Dedifferentiated amniotic fluid mesenchymal stem cell (primary cell): ENCODE results near the gene TRIM17.
"Not testable (repeated sequence)": the region's sequence is repeated elsewhere in the genome, so short reads cannot be mapped to it uniquely, and the experiment has no call there.

ENCODE experiments used
- DNase-seq: peaks from one replicate; pipeline ENCODE4 v3.0.0-alpha.2; 2016; ENCODE audit errors: extremely low spot score

TRIM17 gene

DNA sequence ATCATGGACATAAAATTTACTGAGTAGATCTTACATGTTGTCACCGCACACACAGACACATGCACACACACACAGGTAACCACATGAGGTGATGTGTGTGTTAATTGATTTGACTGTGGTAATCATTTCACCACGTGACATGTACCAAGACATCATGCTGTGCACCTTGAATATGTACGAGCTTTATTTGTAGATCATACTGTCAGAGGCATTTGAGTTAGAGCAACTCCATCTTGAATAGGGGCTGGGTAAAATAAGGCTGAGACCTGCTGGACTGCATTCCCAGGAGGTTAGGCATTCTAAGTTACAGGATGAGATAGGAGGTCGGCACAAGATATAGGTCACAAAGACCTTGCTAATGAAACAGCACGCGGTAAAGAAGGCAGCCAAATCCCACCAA lies 31.7 kb upstream of the TRIM17 start:
- no peak for DNase-seq

DNA sequence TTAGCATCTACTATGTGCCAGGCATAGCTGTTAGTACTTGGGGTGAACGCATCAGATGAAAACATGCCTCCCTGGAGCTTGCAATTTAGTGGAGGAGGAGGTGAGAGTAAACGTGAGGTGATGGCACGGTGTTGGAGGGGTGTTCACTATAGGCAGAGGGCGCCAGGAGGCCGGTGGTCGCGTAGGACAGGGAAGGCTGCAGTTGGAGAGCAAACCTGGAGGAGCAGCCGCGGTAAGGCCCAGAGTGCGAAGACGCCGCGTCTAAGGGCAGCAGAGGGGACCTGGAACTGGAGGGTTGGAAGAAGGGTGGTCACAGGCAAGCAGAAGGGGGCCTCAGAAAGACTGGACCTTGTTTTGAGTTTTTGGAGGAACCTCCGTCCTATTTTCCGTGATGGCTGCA lies 30.2 kb upstream of the TRIM17 start:
- DNase-seq = no peak

DNA sequence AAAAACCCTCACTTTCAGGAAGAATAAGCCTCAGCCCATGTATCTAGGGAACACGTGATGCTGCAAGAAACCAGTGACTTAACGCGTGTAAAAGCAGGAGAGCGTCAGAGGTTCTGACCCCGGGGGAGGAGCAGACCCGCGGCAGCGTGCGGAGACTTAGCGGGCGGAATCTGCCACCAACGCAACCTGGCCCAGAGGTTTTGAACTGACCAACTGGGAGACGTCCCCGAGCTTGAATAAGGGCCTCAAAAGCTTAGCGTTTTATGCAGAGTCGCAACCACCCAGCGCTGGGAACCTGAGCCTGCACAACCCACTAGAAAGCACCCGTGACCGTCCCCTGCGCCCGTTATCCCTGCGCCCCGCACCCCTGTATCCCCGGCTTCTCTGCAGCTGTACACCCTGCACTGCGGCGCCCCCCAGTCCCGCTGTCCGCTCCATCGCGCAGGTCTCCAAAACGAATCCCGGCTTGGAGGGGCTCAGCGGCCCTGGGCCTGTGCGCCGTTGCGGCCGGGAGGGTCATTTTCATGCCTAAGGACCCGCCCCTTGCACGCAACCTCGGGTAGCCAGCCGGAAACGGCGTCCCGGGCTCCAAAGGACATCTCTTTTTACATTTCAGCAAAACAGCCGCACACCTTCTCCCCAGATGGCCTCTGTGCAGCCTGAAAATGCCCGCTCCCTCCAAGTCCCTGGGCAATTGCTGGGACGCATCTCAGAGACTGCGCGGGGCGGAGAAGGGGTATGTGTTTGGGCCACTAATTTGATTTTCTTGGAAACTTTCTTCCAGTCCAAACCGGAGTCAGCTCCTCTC lies 29.4 kb upstream of the TRIM17 start:
- no peak for DNase-seq

DNA sequence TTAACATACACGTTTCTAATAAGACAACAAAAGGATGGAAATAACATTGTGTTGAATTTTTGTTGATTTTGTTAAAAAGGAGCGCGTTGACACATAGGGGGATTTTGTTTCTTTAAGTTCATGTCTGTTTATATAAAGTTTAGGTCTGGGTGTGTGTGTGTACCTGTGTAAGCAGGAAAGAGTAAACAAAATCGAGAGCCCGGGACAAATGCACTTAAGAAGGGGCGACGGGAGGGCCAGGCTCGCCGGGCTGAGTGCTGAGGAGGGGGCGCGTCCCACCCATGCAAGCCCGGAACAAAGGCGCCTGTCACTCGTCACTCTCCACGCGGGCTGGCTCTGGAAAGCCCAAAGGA lies 28.8 kb upstream of the TRIM17 start:
- no peak for DNase-seq

DNA sequence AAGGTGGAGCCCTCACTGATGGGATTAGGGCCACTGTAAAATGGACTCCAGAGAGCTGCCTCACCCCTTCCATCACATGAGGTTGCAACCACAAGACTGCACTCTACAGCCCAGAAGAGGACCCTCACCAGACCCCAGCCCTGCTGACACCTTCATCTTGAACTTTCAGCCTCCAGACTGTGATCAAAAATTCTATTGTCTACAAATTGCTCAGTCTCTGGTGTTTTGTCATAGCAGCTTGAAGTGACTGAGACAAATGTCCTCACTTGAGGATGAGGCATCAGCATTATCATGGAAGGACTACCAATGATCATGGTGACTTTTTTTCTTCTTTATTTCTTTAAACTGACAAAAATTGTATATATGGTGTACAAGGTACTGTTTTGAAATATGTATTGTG lies 26.7 kb upstream of the TRIM17 start:
- no peak for DNase-seq

DNA sequence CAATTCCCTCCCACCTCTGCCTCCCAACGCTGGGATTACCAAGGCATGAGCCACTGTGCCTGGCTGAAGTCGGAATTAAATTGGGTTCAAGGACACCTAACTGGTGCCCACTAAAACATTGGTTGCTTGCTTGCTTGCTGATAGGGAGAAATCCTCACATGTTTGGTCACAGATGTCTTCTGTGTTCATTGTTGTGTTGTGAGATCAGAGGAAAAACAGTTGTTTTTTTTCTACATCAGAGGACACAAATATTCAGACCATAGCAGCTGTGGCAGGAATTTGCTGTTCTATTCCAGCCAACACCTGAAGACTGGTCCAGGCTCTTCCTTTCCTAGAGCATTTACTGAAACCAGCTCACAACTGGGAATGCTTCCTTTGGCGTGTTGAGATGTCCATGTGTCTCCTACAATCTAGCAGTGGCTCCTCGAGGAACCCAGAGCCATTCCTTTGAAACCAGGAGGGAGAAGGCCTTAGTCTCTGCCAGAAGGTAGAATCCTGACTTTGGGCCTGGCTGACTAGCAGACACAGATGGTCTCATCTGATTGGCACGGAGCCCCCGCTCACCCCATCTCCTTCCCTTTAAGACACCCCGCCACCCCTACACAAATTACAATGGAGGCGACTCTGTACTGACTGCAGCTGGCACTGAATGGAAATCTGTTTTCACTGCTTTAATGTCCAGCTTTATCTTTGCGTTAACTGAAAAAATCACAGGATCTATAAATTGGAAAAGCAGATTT lies 24.3 kb upstream of the TRIM17 start:
- DNase-seq = no peak

DNA sequence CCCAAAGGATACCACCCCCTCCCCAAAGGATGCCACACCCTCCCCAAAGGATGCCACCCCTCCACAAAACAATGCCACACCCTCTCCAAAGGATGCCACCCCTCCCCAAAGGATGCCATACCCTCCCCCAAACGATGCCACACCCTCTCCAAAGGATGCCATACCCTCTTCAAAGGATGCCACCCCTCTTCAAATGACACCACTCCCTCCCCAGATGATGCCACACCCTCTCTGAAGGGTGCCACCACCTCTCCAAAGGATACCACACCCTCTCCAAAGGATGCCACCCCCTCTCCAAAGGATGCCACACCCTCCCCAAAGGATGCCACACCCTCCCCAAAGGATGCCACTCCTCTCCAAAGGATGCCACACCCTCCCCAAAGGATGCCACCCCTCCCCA lies 21.6 kb upstream of the TRIM17 start:
- no peak for DNase-seq

DNA sequence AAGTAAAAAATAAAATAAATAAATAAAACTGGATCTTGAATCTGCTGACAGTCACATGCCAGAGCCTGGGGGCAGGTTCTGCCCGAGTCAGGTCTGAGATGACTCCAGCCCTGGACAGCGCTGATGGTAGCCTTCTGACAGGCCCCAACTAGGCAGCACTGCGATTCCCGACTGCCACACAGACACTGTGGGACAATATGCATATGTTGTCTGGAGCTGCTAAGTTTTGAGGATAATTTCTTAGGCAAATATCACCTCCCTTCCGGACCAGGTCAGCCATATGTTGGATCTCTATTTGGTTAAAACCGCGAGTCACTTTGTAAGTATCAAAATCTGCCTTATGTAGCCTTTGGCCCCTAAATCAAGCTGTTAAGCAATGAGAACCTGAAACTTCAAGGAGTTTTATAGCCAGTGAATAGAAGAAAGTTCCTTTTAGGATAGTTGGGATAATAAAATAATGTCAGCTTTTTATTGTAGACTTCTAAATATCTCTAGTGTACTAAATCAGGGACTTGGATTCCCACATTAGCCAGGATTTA lies 20.8 kb upstream of the TRIM17 start:
- DNase-seq = no peak

DNA sequence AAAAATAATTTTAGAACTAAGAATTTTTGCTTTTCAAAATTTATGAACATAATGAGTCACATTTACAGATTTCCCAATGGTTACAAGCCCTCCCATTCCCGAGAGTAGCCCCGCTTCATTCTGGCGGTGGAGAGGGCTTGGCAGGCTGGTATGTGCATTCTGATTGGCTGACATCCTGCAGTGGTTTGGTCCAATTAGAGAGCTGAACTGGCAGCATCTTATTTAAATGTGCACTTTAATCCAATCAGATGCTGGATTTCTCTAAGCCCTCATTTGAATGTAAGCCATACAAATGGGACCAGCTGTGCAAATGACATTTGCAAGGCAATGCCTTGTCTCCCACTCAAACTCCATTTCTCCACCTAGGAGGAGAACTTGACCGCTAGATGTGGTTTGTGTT lies 18.0 kb upstream of the TRIM17 start:
- no peak for DNase-seq

DNA sequence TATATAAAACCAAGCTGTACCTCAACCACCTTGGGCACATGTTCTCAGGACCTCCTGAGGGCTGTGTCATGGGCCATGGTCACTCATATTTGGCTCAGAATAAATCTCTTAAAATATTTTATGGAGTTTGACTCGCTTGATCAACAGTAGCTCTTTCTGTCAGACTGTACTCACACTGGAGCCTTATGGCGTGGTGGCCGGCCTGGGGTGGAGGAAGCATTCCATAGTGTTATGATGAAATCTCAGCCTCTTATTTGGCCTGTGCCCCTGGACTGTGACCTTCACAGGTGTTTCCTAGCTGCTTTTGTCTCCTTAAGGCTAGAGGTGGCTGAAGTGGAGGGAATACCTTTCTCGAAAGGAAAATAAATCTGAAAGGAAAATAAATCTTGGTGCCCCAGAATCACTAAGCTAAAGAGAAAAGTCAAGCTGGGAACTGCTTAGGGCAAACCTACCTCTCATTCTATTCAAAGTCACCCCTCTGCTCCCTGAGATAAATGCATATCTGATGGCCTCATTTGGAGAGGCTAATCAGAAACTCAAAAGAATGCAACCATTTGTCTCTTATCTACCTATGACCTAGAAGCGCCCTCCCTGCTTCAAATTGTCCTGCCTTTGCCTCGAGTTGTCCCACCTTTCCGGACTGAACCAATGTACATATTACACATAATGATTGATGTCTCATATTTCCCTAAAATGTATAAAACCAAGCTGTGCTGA lies 16.8 kb upstream of the TRIM17 start:
- not testable (repeated sequence) for DNase-seq

DNA sequence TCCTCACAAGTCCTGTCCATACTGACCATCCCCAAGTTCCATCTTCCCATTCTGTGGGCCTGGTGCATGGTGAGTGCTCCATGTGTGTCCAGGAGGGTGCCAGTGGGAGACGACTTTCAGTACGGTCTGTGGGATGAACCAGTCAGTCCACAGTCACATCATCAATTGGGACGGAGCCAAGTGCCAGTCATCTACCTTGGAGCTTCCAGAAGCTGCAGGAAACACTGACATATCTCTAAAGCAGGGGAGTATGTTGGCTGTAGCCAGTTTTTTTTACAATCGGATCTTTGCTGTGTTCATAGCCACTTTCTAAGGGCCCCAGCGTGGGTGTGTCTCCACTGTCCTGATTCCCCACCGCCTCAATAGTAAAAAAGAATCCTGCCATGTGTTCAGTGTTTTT lies 13.6 kb upstream of the TRIM17 start:
- no peak for DNase-seq

DNA sequence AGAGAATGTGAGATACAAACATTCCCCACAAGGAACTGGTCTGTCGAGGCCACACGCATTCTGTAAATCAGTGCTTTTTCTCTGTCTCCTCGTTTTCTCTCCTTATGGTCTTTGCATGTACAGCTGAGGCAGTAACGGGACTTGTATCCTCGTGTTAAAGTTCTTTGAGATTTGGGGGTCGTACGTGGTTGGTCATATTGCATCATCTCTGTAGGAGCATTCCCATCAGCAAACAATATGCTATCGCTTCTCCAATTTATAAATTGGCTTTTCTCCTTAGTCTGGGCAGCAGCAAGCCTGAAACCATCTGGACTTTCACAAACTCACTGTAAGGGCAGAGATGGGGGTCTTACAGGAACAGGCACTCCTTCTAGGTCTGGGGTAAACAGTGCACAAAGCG lies 13.0 kb upstream of the TRIM17 start:
- DNase-seq = no peak

DNA sequence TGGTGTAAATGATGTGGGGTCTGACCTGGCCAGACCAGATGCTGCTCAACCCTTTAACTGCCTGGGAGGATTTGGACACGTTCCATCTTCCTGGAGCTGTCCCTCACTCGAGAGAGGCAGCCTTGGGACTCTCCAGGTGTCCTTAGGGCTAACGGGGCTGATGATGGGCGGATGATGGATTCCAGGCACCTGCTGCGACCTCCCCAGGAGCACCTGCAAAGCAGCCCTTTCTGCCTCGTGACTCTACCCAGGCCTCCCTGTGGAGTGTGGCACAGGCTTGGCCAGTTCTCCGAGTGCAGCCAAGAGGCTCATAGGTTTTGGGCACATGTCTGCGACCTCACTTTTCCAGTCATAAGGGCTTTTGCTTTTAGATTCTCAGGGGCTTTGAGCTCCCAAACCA lies 12.3 kb upstream of the TRIM17 start:
- DNase-seq = no peak

DNA sequence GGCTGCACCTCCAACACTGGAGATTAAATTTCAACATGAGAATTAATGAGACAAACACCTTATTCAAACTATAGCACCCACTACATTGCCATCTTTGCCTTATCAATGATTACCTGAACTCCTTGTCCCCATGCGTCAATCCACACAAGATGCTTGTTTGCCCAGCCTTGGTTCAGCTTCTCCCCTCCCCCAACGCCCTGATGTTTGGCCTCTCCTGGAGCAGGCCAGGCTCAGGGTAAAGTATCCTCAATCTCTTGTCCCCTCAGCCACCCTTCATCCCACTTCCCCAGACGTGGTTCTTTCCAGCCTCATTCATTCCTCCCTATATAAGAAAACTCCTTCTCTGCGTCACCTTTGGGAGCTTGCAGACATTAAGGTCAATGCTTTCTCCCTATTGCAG lies 11.8 kb upstream of the TRIM17 start:
- no peak for DNase-seq

DNA sequence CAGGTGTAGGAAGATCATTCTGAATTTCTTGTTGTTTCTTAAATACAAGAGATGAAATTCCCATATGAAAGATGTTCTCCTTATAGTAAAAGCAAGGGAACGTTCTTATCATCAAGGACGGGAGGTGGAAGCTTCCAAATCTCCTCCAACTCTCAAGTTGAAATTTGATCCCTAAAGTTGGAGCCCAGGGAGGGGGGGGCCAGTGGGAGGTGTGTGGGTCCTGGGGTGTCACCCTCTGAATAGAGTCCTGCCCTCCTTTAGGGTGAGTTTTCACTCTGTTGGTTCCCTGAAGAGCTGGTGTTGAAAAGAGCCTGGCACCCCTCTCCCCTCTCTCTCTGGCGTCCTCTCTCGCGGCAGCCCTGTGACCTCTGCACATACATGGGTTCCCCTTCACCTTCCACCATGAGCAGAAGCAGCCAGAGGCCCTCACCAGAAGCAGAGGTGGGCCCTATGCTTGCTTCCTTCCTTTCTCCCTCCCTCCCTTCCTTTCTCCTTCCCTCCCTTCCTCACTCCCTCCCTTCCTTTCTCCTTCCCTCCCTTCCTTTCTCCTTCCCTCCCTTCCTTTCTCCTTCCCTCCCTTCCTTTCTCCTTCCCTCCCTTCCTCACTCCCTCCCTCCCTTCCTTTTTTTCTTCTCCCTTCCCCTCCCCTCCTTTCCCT lies 10.0 kb upstream of the TRIM17 start:
- DNase-seq = no peak

DNA sequence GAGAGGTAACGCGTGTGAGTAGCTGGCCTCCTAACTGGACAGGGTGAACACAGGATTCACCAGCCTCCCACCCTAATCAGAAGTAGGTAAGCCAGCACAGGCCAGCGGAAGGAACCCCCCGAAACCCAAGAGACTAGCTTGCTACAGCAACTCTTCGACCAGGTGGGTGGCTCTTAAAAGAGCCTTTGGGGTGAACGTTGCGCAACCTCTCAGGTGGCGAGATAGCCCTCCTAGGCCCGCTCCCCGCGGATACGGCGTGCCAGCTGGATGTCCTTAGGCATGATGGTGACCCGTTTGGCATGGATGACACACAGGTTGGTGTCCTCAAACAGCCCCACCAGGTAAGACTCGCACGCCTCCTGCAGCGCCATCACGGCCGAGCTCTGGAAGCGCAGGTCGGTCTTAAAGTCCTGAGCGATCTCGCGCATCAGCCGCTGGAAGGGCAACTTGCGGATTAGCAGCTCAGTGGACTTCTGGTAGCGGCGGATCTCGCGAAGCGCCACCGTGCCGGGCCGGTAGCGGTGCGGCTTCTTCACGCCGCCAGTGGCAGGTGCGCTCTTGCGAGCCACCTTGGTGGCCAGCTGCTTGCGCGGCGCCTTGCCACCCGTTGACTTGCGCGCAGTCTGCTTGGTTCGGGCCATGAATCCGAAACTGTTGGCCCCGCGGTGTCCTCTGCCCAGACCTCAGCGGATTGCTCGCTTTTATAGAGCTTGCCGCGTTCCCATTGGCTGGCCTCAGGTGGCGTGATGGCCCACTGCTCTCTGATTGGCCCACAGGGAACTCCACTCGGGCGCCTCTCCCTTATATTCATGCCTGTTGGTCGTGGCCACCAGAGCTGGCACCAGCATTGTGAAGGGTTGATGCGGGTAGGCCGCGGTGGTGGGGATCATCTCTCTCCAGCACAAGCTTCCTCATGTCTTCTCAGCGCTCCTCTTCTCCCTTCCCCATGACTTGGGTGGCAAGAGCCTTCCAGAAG lies 8.3 kb upstream of the TRIM17 start:
- DNase-seq = no peak

DNA sequence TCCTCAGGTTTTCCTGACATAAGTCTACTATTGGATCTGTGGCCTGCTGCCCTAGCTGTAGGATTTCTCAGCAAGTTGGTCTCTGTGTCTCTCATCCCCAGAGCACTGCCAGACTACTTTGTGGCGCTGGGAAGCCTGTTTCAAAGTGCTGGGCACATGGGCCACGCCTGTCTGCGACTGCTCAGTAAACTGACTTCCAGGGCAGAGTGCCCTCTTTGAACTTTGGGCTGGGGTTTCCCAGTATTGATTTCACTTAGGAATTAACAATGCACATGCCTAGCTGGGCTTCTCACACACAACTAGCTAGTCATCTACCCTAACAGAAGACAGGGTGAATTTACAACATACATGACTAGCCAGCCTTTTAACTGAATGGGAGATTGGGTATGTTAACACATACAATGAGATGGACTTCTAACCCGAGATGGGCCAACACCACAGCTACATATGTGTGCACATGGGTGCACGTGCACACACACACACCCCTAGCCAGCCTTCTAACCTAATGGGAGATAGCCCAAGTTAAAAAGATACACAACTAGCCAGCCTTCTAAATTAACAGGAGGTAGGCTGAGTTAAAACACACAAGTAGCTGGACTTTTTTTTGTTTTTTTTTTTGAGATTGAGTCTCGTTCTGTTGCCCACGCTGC lies 6.9 kb upstream of the TRIM17 start:
- DNase-seq = no peak

DNA sequence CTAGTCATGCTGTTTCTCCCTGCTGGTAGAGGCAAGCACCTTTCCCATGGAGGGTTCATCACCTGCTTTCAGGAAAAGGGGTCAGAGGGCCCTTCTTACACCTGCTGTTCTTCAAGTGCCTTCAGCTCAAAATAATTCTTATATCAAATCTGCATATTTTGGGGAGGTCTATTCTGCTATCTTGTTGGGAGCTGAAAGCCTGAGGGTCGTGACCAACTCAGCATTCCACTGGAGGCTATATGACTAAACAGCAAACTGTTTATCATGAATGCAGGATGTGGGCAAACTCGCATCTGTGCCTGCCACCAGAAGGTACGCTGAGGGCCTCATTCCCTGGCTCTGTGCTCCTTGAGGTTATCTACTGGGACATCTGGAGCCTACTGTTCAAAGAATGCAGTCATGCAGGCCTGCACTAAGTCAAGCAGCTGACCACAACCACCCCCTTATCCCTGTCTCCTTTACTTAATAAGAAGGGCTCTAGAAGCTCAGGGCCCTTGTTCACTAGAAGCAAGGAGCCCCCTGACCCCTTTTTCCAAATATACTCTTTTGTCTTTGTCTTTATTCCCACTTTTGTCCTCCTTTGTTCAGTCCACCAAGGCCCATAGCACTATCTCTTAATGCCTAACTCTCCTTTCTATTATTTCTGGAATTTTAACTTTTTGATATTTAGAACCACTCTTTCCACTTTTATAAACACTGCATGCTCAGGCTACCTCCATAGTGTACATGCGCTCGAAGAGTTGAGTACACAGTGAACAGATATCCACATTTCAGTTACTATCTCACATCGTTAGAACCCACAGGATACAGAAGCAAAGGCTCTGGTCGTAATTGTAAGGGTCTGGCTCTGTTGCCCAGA lies 4.5 kb upstream of the TRIM17 start:
- DNase-seq = no peak

DNA sequence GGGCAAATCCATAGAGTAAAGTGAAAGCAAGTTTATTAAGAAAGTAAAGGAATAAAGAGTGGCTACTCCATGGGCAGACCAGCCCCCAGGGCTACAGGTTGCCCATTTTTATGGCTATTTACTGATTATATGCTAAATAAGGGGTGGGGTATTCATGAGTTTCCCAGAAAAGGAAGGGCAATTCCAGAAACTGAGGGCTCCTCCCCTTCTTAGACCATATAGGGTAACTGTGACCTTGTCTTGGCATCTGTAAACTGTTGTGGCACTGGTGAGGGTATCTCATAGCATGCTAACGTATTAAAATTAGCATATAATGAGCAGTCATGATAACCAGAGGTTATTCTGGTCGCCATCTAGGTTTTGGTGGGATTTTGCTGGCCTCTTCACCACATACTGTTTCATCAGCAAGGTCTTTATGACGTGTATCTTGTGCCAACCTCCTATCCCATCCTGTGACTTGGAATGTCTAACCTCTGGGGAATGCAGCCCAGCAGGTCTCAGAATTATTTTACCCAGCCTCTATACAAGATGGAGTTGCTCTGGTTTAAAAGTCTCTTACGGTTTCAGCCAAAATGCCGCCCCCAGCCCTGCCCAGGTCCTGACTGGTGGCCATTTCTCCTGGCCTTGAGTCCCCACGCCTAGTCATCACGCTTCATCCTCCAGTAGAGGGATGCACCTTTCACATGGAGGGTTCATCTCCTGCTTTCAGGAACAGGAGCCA lies 982 bp upstream of the TRIM17 start:
- no peak for DNase-seq
